ENCODE data around the gene DHRSX. TPM values are rescaled to one million over a fixed set of nuclear protein-coding genes. Genes with fewer than 3 reads are reported as not detected.
"Not testable (repeated sequence)": the region's sequence is repeated elsewhere in the genome, so short reads cannot be mapped to it uniquely, and the experiment has no call there.

Gene DHRSX
- total RNA-seq, 1 donor from 2014 or later: 40.7 TPM

DNA sequence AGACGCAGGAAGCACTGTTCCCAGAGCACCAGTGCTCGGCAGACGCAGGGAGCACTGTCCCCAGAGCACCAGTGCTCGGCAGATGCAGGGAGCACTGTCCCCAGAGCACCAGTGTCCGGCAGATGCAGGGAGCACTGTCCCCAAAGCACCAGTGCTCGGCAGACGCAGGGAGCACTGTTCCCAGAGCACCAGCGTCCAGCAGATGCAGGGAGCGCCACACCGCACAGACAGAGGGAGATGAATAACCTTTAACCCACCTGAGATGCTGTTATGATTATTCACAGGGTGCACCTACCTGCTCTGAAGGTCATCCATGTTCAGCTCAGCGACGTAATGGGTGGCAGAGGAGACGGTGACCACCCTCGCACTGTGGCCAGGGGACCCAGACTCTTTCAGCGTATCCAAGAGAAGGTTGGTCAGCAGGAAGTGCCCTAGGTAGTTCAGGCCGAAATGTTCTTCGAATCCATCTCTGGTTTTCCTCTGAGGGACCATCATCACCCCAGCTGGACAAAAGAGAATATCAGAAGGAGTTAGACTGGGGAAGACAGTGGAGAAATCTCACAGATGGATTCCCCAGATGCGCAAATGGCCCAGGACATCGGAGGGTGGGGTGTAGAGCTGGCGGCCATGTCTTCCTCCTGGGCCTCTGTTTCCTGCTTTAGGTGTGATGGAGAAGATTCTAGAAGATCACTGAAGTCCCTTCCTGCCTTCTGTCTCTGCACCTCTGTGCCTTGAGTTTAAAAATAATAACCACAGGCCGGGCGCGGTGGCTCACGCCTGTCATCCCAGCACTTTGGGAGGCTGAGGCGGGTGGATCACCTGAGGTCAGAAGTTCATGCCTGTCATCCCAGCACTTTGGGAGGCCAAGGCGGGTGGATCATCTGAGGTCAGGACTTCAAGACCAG lies 234.1 kb downstream of the DHRSX start:
- DNase-seq (ENCODE audit: low read depth): no peak

DNA sequence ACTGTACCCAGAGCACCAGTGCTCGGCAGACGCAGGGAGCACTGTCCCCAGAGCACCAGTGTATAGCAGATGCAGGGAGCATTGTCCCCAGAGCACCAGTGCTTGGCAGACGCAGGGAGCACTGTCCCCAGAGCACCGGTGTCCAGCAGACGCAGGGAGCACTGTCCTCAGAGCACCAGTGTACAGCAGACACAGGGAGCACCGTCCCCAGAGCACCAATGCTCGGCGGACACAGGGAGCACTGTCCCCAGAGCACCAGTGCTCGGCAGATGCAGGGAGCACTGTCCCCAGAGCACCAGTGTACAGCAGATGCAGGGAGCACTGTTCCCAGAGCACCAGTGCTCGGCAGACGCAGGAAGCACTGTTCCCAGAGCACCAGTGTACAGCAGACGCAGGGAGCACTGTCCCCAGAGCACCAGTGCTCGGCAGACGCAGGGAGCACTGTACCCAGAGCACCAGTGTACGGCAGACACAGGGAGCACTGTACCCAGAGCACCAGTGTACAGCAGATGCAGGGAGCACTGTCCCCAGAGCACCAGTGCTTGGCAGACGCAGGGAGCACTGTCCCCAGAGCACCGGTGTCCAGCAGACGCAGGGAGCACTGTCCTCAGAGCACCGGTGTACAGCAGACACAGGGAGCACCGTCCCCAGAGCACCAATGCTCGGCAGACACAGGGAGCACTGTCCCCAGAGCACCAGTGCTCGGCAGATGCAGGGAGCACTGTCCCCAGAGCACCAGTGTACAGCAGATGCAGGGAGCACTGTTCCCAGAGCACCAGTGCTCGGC lies 234.9 kb downstream of the DHRSX start:
- DNase-seq (ENCODE audit: low read depth): not testable (repeated sequence)

GRCh38 chrX:2264179-2265030 lies 236.4 kb downstream of the DHRSX start:
- DNase-seq (ENCODE audit: low read depth): no peak

DNA sequence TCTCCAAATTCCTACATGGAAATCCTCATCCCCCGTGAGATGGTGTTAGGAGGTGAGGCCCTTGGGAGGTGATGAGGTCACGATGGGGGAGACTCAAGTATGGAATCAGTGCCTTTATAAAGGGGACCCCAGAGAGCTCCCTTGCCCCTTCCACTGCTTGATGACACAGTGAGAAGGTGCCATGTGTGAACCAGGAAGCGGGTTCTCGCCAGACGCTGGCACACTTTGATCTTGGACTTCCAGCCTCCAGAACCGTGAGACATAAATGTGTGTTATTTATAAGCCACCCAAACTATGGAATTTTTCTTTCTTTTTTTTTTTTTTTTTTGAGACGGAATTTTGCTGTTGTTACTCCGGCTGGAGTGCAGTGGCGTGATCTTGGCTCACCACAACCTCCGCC lies 237.6 kb downstream of the DHRSX start:
- no peak for DNase-seq (ENCODE audit: low read depth)

- no peak for DNase-seq (ENCODE audit: low read depth)
Measured at GRCh38 chrX:2262668-2263055, 238.1 kb downstream of the DHRSX start.

- peak; percentile 13 for DNase-seq (ENCODE audit: low read depth)
Measured at GRCh38 chrX:2261831-2262667, 238.7 kb downstream of the DHRSX start.

DNA sequence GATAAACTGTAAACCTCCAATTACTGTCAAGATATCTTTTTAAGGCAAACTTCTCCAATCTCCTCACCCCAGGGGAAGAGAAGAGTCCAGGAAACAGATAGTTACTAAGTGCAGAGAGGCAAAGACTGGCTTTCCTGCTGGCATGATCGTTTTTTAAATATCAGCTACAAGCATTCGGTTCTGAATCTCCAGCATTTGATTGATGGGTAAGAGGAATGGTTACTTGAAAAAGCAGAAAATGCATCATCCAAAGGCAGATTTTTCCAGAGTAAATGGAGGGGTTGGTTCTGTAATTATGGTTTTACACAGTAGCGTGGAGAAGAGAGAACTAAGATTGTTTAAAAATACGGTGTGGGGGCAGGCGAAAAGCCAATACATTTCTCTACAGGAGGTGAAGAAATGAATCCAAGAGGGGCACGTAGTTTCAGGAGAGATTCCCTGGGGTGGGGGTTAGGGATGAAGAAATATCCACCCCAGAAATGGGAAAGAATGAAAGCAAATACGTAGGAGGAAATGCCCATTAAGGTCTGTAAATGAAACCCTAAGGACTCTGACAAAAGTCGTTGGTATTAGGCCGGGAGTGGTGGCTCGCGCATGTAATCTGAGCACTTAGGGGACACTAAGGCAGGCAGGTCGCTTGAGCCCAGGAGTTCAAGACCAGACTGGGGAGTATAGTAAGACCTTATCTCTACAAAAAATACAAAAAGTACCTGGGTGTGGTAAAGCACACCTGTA lies 248.3 kb downstream of the DHRSX start:
- no peak for DNase-seq (ENCODE audit: low read depth)

DNA sequence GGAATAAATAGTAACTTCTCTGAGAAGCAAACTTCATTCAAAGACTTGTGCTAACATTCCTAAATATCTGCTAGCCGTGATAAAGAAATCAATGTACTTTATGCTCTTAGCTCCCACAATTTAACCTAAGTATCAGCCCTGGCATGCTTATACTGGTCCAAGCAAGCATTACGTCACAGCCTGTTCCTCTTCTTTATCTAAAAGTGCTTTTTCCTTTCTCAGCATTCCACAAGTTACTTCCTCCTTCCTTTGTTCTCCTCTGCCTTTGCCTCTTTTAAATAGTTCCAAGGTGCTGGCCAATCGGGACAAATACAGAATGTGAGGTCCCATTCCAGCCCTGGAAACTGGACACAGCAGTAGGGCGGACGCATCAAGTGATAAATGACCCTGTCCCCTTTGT lies 249.6 kb downstream of the DHRSX start:
- DNase-seq (ENCODE audit: low read depth): no peak

GRCh38 chrX:2243913-2244460 lies 256.8 kb downstream of the DHRSX start:
- peak; percentile 12 for DNase-seq (ENCODE audit: low read depth)

GRCh38 chrX:2242980-2243379 lies 257.8 kb downstream of the DHRSX start:
- DNase-seq (ENCODE audit: low read depth): no peak

- no peak for DNase-seq (ENCODE audit: low read depth)
Measured at GRCh38 chrX:2242326-2242725, 258.4 kb downstream of the DHRSX start.

DNA sequence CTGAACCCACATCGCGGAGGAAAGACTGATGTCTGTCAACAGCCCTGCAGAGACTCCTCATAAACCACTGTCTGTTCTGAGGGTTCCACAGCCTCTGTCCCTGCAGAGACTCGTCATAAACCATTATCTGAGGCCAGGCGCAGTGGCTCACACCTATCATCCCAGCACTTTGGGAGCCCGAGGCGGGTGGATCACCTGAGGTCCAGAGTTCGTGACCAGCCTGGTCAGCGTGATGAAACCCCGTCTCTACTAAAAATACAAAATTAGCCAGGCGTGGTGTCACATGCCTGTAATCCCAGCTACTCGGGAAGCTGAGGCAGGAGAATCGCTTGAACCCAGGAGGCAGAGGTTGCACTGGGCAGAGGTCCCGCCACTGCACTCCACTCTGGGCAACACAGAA lies 259.3 kb downstream of the DHRSX start:
- DNase-seq (ENCODE audit: low read depth): not testable (repeated sequence)

GRCh38 chrX:2240761-2241160 lies 260.0 kb downstream of the DHRSX start:
- DNase-seq (ENCODE audit: low read depth): not testable (repeated sequence)

DNA sequence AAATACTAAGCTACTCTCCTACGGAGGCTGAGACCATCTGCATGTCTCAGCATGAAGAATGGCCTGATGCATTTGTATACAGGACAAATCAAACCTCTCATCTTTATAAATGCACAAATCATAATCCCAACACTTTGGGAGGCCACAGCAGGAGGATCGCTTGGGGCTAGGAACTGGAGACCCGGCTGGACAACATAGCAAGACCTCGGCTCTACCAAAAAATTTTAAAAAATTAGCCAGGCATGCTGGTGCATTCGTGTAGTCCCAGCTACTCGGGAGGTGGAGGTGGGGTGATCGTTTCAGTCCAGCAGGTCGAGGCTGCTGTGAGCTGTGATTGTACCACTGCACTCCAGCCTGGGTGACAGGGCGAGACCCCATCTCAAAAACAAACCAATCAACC lies 262.8 kb downstream of the DHRSX start:
- DNase-seq (ENCODE audit: low read depth): no peak

DNA sequence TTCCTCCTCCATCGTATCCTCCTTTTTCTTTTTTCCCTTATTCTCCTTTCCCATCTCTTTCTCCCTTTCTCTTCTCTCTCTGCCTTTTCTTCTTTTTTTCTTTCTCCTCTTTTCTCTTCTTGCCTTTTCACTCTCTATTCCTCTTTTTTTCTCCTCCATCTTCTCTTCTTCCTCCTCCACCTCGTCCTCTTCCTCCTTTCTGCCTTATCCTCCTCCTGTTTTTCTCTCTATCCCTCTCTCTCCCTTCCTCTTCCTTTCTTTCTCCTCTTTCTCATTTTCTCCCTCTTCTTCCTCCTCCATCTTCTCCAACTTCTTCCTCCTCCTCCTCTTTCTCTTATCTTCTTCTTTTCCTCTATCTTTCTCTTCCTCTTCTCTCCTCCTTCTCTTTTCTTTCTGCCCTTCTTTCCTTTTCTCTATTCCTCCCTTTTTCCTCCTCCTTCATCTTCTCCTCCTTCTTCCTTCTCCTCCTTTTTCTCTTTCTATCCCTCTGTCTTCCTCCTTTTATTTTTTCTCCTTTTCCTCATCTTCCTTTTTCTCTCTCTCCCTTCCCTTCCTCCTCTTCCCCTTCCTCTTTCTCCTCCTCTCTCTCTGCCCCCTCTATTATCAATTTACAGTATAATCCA lies 269.1 kb downstream of the DHRSX start:
- no peak for DNase-seq (ENCODE audit: low read depth)

- no peak for DNase-seq (ENCODE audit: low read depth)
Measured at GRCh38 chrX:2230457-2230856, 270.3 kb downstream of the DHRSX start.

DNA sequence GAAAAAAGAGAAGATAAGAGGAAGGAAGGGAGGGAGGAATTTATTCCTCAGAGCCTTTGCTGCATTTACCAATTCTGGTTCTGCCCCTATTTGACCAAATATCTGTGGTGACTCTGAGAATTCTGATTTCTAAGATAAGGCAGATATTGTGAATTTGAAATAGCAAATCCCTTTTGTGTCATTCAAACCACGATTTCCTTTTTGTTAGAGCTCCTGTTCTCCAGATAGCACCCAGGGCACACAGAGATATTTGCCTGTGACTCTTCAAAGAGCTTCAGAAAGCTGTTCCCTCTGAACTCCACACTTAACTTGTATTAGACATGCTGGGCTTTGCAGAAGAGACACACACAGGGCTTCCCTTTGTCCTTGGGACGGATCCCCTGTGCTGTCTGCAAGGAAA lies 272.2 kb downstream of the DHRSX start:
- DNase-seq (ENCODE audit: low read depth): no peak

GRCh38 chrX:2226906-2227656 lies 273.7 kb downstream of the DHRSX start:
- DNase-seq (ENCODE audit: low read depth): no peak

Data from myocyte (in vitro differentiated cells).